ENCODE results near the gene TGFA.

- TF ChIP-seq CTCF (IDR thresholded peaks at IDR 0.05) (no peak), POLR2A (IDR thresholded peaks at IDR 0.05) (no peak), POLR2AphosphoS5 (IDR thresholded peaks at IDR 0.05) (no peak), EP300 (IDR thresholded peaks at IDR 0.05) (no peak)
Observed at GRCh38 chr2:70503896-70504295, 49.7 kb downstream of the TGFA start.
